Lung (tissue), 12 donors: ENCODE data around the gene ACSL1. TPM values are rescaled to one million over a fixed set of nuclear protein-coding genes. Genes with fewer than 3 reads are reported as not detected.

Source experiments
- ATAC-seq: fragments of 200-7000 bp; cut with Tn5 transposase; one replicate; pipeline ENCODE4 v1.9.1; 2020; ENCODE audit warnings: moderate number of reproducible peaks; ENCODE audit not compliant: insufficient read depth, low FRiP score
- DNase-seq, 3 donors: peaks; one replicate each; pipeline ENCODE4 v3.0.0-alpha.2; 2013 to 2017
- H3K27ac ChIP-seq, 2 donors: one replicate each; pipeline ENCODE4 v1.5.1; 2013; ENCODE audit warnings: mild to moderate bottlenecking in 2 of 2, moderate library complexity in 2 of 2, control low read depth in 1 of 2, inconsistent platforms in 1 of 2, low read depth in 1 of 2, low read length in 1 of 2
- H3K27me3 ChIP-seq, 3 donors: one replicate each; pipeline ENCODE4 v1.5.1; 2013; ENCODE audit warnings: low read length in 2 of 3; ENCODE audit not compliant: control insufficient read depth in 3 of 3, insufficient read depth in 3 of 3
- H3K36me3 ChIP-seq, 4 donors: one replicate each; pipeline ENCODE4 v1.5.1; 2013; ENCODE audit warnings: low read length in 4 of 4, mild to moderate bottlenecking in 1 of 4, moderate library complexity in 1 of 4; ENCODE audit not compliant: control insufficient read depth in 4 of 4, insufficient read depth in 4 of 4
- H3K4me1 ChIP-seq, 5 donors: one replicate each; pipeline ENCODE4 v1.5.1; 2013; ENCODE audit warnings: low read length in 5 of 5, mild to moderate bottlenecking in 2 of 5, moderate library complexity in 1 of 5; ENCODE audit not compliant: control insufficient read depth in 5 of 5, insufficient read depth in 5 of 5
- H3K4me3 ChIP-seq: one replicate; pipeline ENCODE4 v1.5.1; 2013; ENCODE audit warnings: mild to moderate bottlenecking, control low read depth, moderate library complexity
- H3K9ac ChIP-seq, 2 donors: one replicate each; pipeline ENCODE4 v1.5.1; 2013; ENCODE audit warnings: low read length in 2 of 2, control low read depth in 1 of 2; ENCODE audit not compliant: insufficient read depth in 1 of 2
- H3K9me3 ChIP-seq, 4 donors: one replicate each; pipeline ENCODE4 v1.5.1; 2013; ENCODE audit warnings: low read length in 3 of 4, mild to moderate bottlenecking in 1 of 4, moderate library complexity in 1 of 4; ENCODE audit not compliant: control insufficient read depth in 4 of 4, insufficient read depth in 3 of 4
- WGBS, 2 donors: extraction: QIAGEN DNeasy Blood & Tissue Kit; methylation state at CpG; one replicate each; pipeline ENCODE4 v1.1.7; 2013; 5-methylcytosine and 5-hydroxymethylcytosine counted together
- polyA plus RNA-seq, 2 donors: library from polyadenylated mRNA; stranded (reverse); fragments of 200-250 nt; gene quantifications; one replicate each; pipeline ENCODE4 v1.2.1, GENCODE V29; 2013
- total RNA-seq, 2 donors: library from RNA; depleted of rRNA in 1 of 2; stranded (reverse); fragments of >200 nt in 1 of 2; gene quantifications; one replicate each; pipeline ENCODE4 v1.2.1, GENCODE V29; 2014 to 2021
- TF ChIP-seq, protein P1 (sequence below): IDR thresholded peaks from 2 replicates; pipeline ENCODE4 v1.5.1; 2012; ENCODE audit warnings: mild to moderate bottlenecking; ENCODE audit errors: control extremely low read depth, extremely low read depth
- donor health status: control.
- donor health status: control.
- donor health status: Bipolar disorder and iron deficiency.
- donor health status: healthy.
- donor health status: DM: yes; HTN: yes; CAD: no.

The ACSL1 gene
- total and polyA plus RNA-seq, 4 donors = 89.5 to 731 (median 188) TPM

DNA sequence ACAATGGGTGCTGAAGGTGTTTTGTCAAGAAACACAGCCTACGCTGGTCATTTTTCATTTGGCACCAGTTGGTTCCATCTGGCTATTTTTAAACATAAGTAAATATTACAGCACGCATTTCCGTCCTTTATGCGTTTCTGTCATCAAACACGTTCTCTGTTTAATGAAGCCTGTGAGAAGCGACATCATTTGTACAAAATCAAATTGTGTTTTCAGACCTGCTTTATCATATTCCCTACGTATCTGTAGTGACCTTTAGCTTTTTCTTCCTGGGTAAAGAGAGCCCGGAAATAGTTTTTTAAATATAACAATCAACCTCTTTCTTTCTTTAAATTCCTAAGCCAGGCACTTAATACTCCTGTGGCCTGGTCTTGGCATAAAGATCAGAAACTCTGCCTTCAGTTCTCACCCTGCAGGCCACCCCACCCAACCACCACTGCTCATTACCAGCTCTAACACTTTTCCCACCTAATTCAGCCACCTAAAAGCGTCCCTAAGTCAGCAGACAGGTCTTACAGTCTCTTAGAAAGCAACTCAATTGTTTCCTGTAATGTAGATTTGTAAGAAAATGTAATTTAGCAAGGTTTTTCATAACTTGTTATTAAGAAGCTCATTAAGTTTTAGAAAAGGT, 30.4 kb downstream of the ACSL1 start:
- Histone ChIP-seq H3K36me3 (peaks cover 0 to 21% (median 1%) of the 10 kb centered on the region in 4 donors), H3K27ac (peak overlapping the region; percentile 39 to 45), H3K4me1 (peaks cover 0 to 24% (median 3%) of the 10 kb centered on the region in 5 donors), H3K4me3 (no peak overlapping the region), H3K27me3 (no peaks in the 10 kb centered on the region), H3K9ac (no peak overlapping the region), H3K9me3 (peaks cover 0 to 4% (median 0%) of the 10 kb centered on the region in 4 donors)
- TF ChIP-seq, protein P1, sequence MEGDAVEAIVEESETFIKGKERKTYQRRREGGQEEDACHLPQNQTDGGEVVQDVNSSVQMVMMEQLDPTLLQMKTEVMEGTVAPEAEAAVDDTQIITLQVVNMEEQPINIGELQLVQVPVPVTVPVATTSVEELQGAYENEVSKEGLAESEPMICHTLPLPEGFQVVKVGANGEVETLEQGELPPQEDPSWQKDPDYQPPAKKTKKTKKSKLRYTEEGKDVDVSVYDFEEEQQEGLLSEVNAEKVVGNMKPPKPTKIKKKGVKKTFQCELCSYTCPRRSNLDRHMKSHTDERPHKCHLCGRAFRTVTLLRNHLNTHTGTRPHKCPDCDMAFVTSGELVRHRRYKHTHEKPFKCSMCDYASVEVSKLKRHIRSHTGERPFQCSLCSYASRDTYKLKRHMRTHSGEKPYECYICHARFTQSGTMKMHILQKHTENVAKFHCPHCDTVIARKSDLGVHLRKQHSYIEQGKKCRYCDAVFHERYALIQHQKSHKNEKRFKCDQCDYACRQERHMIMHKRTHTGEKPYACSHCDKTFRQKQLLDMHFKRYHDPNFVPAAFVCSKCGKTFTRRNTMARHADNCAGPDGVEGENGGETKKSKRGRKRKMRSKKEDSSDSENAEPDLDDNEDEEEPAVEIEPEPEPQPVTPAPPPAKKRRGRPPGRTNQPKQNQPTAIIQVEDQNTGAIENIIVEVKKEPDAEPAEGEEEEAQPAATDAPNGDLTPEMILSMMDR = no peak
- ATAC-seq (no peak), DNase-seq (peak in 2 of 3 donors; percentile 33 to 55)
- WGBS, 2 donors = 48 to 72% methylated on average over 9 of the region's 9 CpGs

DNA sequence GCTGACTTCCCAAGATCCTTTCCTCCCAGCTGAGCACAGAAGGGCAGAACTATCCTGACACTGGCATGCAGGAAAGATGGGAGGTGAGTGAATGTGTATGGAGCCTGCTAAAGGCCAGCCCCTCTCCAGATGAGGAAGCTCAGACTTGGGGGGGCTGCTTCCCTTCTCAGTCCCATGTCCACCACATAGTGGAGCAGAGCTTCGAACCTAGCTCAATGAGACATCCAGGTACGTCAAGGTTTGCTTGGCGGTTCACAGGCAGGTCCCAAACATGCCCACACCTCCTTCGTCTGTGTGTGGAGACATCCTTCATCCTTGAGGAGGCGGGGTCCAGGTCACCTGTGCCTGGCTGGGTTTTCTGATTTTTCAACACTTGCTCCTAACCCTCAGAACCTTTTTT, 31.3 kb downstream of the ACSL1 start:
- Histone ChIP-seq H3K27ac (peak overlapping the region in 1 of 2 donors; percentile 49), H3K36me3 (peaks cover 0 to 19% (median 1%) of the 10 kb centered on the region in 4 donors)
- no peak for ATAC-seq

DNA sequence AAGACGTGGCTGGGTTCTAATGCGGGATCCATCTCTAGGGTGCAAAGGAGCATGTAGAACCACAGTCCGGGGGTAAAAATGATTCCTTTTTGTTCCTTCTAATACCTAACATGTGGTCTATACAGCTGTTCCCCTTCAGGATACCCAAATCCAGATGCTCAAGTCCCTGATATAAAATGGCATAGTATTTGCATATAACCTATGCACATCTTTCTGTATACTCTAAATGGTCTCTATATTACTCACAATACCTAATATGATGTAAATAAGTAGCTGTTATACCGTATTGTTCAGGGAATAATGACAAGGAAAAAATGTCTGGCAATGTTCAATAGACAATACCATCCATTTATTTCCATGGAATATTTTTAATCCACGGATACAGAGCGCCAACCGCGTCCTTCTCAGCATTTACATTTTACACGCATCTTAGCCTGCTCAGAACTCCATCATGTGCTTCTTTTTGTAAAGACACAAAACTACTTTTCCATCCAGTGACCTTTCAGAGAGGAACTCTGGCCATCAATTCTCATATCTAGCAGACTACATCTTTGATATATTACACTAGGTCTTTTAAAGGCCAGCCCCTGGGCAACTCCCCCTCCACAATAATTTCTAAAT, 31.9 kb downstream of the ACSL1 start:
- Histone ChIP-seq H3K36me3 (peaks cover 0 to 22% (median 1%) of the 10 kb centered on the region in 4 donors), H3K9me3 (peaks cover 0 to 4% (median 0%) of the 10 kb centered on the region in 4 donors), H3K4me1 (peaks cover 0 to 30% (median 3%) of the 10 kb centered on the region in 5 donors), H3K27ac (peak overlapping the region in 1 of 2 donors; percentile 82), H3K9ac (no peak overlapping the region), H3K4me3 (no peak overlapping the region), H3K27me3 (no peaks in the 10 kb centered on the region)
- WGBS, 2 donors = 91 to 96% methylated on average over 9 of the region's 9 CpGs
- ATAC-seq (no peak), DNase-seq (no peak)
- TF ChIP-seq, protein P1 = no peak

More for the DNA sequence above, 31.3 kb downstream of the ACSL1 start:
- Histone ChIP-seq H3K9me3 (peaks cover 0 to 4% (median 0%) of the 10 kb centered on the region in 4 donors), H3K4me1 (peaks cover 0 to 26% (median 3%) of the 10 kb centered on the region in 5 donors), H3K4me3 (no peak overlapping the region), H3K27me3 (no peaks in the 10 kb centered on the region), H3K9ac (no peak overlapping the region)
- TF ChIP-seq, protein P1 = no peak
- 87 to 93% methylated on average over 5 of the region's 5 CpGs for WGBS, 2 donors
- DNase-seq = no peak
